Measurements from ENCODE around the gene GAS7. TPM values are rescaled to one million over a fixed set of nuclear protein-coding genes. Genes with fewer than 3 reads are reported as not detected.

GAS7 gene
- total and polyA plus RNA-seq, 8 donors, result 4.1 to 185 (median 30.5) TPM

DNA sequence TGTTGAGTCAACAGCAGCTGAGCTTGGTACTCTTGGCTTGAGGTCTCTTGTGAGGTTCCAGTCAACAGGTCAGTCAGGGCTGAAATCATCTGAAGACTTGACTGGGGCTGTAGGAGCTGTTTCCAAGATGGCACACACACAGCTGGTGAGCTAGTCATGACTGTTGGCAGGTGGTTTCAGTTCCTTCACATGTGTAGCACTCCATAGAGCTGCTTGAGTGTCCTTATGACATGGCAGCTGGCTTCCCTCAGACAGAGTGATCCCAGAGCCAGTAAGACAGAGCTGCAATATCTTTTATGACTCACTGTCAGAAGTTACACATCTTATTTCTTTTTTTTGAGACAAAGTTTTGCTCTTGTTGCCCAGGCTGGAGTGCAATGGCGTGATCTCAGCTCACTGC, 19.5 kb upstream of the GAS7 start:
- 68 to 86% (median 78%) methylated on average over 1 of the region's 1 CpG for WGBS, 5 donors
- Histone ChIP-seq H3K4me3 (no peak overlapping the region), H3K27ac (no peak overlapping the region), H3K27me3 (no peaks in the 10 kb centered on the region), H3K9me3 (peaks cover 0 to 21% (median 8%) of the 10 kb centered on the region in 4 donors), H3K36me3 (no peaks in the 10 kb centered on the region), H3K4me1 (no peaks in the 10 kb centered on the region)
- TF ChIP-seq, protein P1, sequence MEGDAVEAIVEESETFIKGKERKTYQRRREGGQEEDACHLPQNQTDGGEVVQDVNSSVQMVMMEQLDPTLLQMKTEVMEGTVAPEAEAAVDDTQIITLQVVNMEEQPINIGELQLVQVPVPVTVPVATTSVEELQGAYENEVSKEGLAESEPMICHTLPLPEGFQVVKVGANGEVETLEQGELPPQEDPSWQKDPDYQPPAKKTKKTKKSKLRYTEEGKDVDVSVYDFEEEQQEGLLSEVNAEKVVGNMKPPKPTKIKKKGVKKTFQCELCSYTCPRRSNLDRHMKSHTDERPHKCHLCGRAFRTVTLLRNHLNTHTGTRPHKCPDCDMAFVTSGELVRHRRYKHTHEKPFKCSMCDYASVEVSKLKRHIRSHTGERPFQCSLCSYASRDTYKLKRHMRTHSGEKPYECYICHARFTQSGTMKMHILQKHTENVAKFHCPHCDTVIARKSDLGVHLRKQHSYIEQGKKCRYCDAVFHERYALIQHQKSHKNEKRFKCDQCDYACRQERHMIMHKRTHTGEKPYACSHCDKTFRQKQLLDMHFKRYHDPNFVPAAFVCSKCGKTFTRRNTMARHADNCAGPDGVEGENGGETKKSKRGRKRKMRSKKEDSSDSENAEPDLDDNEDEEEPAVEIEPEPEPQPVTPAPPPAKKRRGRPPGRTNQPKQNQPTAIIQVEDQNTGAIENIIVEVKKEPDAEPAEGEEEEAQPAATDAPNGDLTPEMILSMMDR (IDR thresholded peaks at IDR 0.05), result no peak
- TF ChIP-seq EP300 (IDR thresholded peaks at IDR 0.05) (no peak), POLR2A (IDR thresholded peaks at IDR 0.05) (no peak), POLR2AphosphoS5 (IDR thresholded peaks at IDR 0.05) (no peak)
- no peak for DNase-seq
- intact Hi-C loops (cut with DNase I; ENCODE audit: low total_unique reads), result no loop called here

DNA sequence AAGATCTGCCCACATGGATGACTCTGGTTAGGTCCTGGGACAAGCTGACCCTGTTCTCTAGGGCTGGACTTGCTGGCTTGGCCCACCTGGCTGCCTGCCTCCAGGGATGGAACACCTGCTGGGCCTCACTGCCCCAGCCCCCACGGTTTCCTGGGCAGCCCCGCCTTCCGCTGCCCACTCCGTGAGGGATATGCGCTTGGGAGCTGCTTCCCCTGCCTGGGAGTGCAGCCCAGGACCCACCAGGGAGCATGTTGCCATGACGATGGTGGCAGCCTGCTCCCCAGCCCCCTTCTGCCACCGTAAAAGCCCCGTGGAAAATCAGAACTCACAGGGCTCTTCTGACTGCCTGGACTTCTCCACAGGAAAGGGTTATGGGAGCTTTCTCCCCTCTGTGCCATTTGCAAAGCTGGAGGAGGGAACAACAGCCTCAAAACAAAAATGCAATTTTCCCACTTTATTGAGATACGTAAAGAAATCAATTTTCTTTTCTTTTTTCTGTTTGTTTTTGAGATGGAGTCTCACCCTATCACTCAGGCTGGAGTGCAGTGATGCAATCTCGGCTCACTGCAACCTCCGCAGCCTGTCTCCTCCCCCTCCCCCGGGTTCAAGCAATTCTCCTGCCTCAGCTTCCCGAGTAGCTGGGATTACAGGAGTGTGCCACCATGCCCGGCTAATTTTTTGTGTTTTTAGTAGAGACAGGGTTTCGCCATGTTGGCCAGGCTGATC, 18.0 kb upstream of the GAS7 start:
- no peak for DNase-seq
- no peak overlapping the region for H3K27ac ChIP-seq
- no peaks in the 10 kb centered on the region for H3K36me3 ChIP-seq
- H3K27me3 ChIP-seq, result no peaks in the 10 kb centered on the region
- TF ChIP-seq, protein P1 (IDR thresholded peaks at IDR 0.05), result no peak
- TF ChIP-seq POLR2A (IDR thresholded peaks at IDR 0.05) (no peak), EP300 (IDR thresholded peaks at IDR 0.05) (no peak), POLR2AphosphoS5 (IDR thresholded peaks at IDR 0.05) (no peak)
- WGBS, 5 donors, result 29 to 40% (median 36%) methylated on average over 15 of the region's 15 CpGs
- intact Hi-C loops (cut with DNase I; ENCODE audit: low total_unique reads), result no loop called here
- H3K9me3 ChIP-seq, result peaks cover 0 to 21% (median 7%) of the 10 kb centered on the region in 4 donors
- H3K4me1 ChIP-seq, result no peaks in the 10 kb centered on the region
- H3K4me3 ChIP-seq, result no peak overlapping the region

DNA sequence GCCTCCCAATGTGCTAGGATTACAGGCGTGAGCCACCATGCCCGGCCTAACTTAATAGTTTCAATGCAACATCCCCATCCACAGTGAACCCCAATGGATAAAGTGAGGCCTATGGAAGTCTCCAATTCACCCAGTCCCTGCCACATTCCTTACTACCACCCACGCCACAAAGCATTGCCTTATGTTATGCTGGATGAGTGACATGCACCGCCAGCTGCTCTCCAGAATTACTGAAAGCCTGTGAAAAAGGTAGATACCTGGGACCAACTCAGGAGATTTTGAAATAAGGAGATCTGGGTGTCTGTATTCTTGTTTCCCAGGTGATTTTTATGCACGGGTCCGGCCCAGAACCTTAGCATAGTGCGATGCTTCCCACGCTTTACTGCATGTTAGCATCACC, 16.9 kb upstream of the GAS7 start:
- H3K4me3 ChIP-seq, result no peak overlapping the region
- no peak for TF ChIP-seq EP300 (IDR thresholded peaks at IDR 0.05)
- TF ChIP-seq, protein P1 (IDR thresholded peaks at IDR 0.05), result no peak
- TF ChIP-seq POLR2AphosphoS5 (IDR thresholded peaks at IDR 0.05), result no peak
- no peak for TF ChIP-seq POLR2A (IDR thresholded peaks at IDR 0.05)
- intact Hi-C loops (cut with DNase I; ENCODE audit: low total_unique reads), result no loop called here
- no peaks in the 10 kb centered on the region for H3K36me3 ChIP-seq
- DNase-seq, result no peak
- H3K9me3 ChIP-seq, result peaks cover 0 to 21% (median 7%) of the 10 kb centered on the region in 4 donors
- H3K27me3 ChIP-seq, result no peaks in the 10 kb centered on the region
- no peak overlapping the region for H3K27ac ChIP-seq
- WGBS, 5 donors, result 88 to 97% (median 95%) methylated on average over 8 of the region's 8 CpGs
- H3K4me1 ChIP-seq, result peaks cover 0 to 2% (median 1%) of the 10 kb centered on the region in 4 donors

DNA sequence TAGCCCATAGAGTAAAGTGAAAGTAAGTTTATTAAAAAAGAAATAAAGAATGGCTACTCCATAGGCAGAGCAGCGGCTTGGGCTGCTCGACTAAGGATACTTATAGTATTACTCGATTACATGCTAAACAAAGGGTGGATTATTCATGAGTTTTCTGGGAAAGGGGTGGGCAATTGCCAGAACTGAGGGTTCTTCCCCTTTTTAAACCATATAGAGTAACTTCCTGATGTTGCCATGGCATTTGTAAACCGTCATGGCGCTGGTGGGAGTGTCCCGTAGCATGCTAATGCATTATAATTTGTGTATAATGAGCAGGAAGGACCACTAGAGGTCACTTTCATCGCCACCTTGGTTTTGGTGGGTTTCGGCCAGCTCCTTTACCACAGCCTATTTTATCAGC, 13.3 kb upstream of the GAS7 start:
- Histone ChIP-seq H3K4me3 (no peak overlapping the region), H3K9me3 (peaks cover 0 to 2% (median 0%) of the 10 kb centered on the region in 4 donors), H3K27me3 (no peaks in the 10 kb centered on the region), H3K27ac (no peak overlapping the region), H3K36me3 (no peaks in the 10 kb centered on the region), H3K4me1 (peaks cover 0 to 17% (median 6%) of the 10 kb centered on the region in 4 donors)
- intact Hi-C loops (cut with DNase I; ENCODE audit: low total_unique reads), result no loop called here
- WGBS, 5 donors, result 88 to 95% (median 92%) methylated on average over 8 of the region's 8 CpGs
- DNase-seq, result no peak
- TF ChIP-seq, protein P1 (IDR thresholded peaks at IDR 0.05), result no peak
- no peak for TF ChIP-seq POLR2AphosphoS5 (IDR thresholded peaks at IDR 0.05)
- TF ChIP-seq POLR2A (IDR thresholded peaks at IDR 0.05), result no peak
- TF ChIP-seq EP300 (IDR thresholded peaks at IDR 0.05), result no peak

Measured in stomach (tissue), 9 donors.